H1 (cell line): ENCODE measurements around the gene CD46. TPM values are rescaled to one million over a fixed set of nuclear protein-coding genes. Genes with fewer than 3 reads are reported as not detected.

Source experiments
- CTCF ChIA-PET: fragments of 300-600 bp; sonication (Branson Sonifier 250); formaldehyde crosslinking; loops from one replicate; lab custom pipeline; 2021; ENCODE audit not compliant: partially characterized antibody; lab: Charles Lee
- POLR2A ChIA-PET: fragments of 300-600 bp; sonication (Branson Sonifier 250); formaldehyde crosslinking; loops from one replicate; lab custom pipeline; 2021; ENCODE audit warnings: inconsistent platforms; ENCODE audit not compliant: partially characterized antibody; lab: Charles Lee
- DNase-seq, 2 experiments: peaks; one replicate each; pipeline versions ENCODE4 v3.0.0 to v3.0.0-alpha.2; 2010 to 2022; ENCODE audit warnings: low spot score in 2 of 2, low read depth in 1 of 2, mixed read lengths in 1 of 2
- FAIRE-seq: peaks from 2 replicates; lab custom pipeline; 2011; peaks lifted over from hg19 to GRCh38; lab: Jason Lieb, UNC
- H2AFZ ChIP-seq: 2 replicates; pipeline ENCODE4 v1.8.1; 2012; ENCODE audit warnings: low read length, inconsistent platforms
- H2AK5ac ChIP-seq: 2 replicates; pipeline ENCODE4 v1.6.1; 2013; ENCODE audit warnings: low read depth, low read length
- H2BK120ac ChIP-seq: replicated peaks from 2 replicates; pipeline ENCODE3; 2013; ENCODE audit warnings: low read depth, low read length, inconsistent platforms
- H2BK12ac ChIP-seq: 2 replicates; pipeline ENCODE4 v1.6.1; 2013; ENCODE audit warnings: low read depth, low read length
- H2BK15ac ChIP-seq: 2 replicates; pipeline ENCODE4 v1.6.1; 2013; ENCODE audit warnings: low read length
- H2BK20ac ChIP-seq: 2 replicates; pipeline ENCODE4 v1.6.1; 2013; ENCODE audit warnings: low read length
- H2BK5ac ChIP-seq: 2 replicates; pipeline ENCODE4 v1.6.1; 2013; ENCODE audit warnings: low read depth, low read length
- H3K14ac ChIP-seq: 2 replicates; pipeline ENCODE4 v1.6.1; 2013; ENCODE audit warnings: inconsistent platforms; ENCODE audit not compliant: insufficient read length
- H3K18ac ChIP-seq: 2 replicates; pipeline ENCODE4 v1.6.1; 2013; ENCODE audit warnings: low read length; ENCODE audit errors: extremely low read depth
- H3K23ac ChIP-seq: 2 replicates; pipeline ENCODE4 v1.6.1; 2013; ENCODE audit warnings: inconsistent platforms; ENCODE audit not compliant: insufficient read length
- H3K23me2 ChIP-seq: 2 replicates; pipeline ENCODE4 v1.6.1; 2013; ENCODE audit warnings: low read depth, low read length
- H3K27ac ChIP-seq: 2 replicates; pipeline ENCODE4 v1.6.1; 2011; ENCODE audit warnings: low read depth, low read length, inconsistent platforms
- H3K27me3 ChIP-seq, 4 experiments: replicated peaks in 1 of 4; 1 replicate in 1 of 4; 2 replicates in 3 of 4; pipeline versions ENCODE4 v1.6.1 to v1.8.1; 2011 to 2013; ENCODE audit warnings: low read length in 3 of 4, mild to moderate bottlenecking in 3 of 4, inconsistent platforms in 2 of 4, mixed read lengths in 2 of 4, moderate library complexity in 1 of 4; ENCODE audit not compliant: control insufficient read depth in 3 of 4, insufficient read depth in 3 of 4; ENCODE audit errors: extremely low read depth in 1 of 4
- H3K36me3 ChIP-seq, 4 experiments: 2 replicates each; pipeline versions ENCODE4 v1.6.1 to v1.8.1; 2011 to 2013; ENCODE audit warnings: mild to moderate bottlenecking in 4 of 4, low read length in 3 of 4, moderate library complexity in 2 of 4, control low read depth in 1 of 4, inconsistent platforms in 1 of 4; ENCODE audit not compliant: insufficient read depth in 4 of 4, control insufficient read depth in 2 of 4
- H3K4ac ChIP-seq: replicated peaks from 2 replicates; pipeline ENCODE3; 2013; ENCODE audit warnings: low read length, low read depth, mixed read lengths, inconsistent platforms; ENCODE audit not compliant: insufficient read length
- H3K4me1 ChIP-seq, 4 experiments: replicated peaks in 1 of 4; 1 replicate in 1 of 4; 2 replicates in 3 of 4; pipeline versions ENCODE4 v1.6.1 to v1.8.1; 2011 to 2013; ENCODE audit warnings: low read length in 3 of 4, inconsistent platforms in 2 of 4, mixed read lengths in 1 of 4; ENCODE audit not compliant: insufficient read depth in 4 of 4, control insufficient read depth in 3 of 4
- H3K4me2 ChIP-seq, 2 experiments: 2 replicates each; pipeline versions ENCODE4 v1.6.1 to v1.8.1; 2011 to 2013; ENCODE audit warnings: low read depth in 2 of 2, low read length in 2 of 2, control low read depth in 1 of 2, inconsistent platforms in 1 of 2, mild to moderate bottlenecking in 1 of 2; ENCODE audit not compliant: insufficient read depth in 1 of 2
- H3K4me3 ChIP-seq, 4 experiments: fragments of 200-600, 300-600 bp in 1 of 4; sonication (generic), shearing (Covaris generic), sonication (Bioruptor Twin) in 1 of 4; 2 replicates each; pipeline versions ENCODE4 v1.5.1 to v1.8.1; 2011 to 2016; ENCODE audit warnings: low read length in 4 of 4, low read depth in 3 of 4, control low read depth in 2 of 4, inconsistent platforms in 2 of 4, mild to moderate bottlenecking in 2 of 4, mixed read lengths in 1 of 4, moderate library complexity in 1 of 4; ENCODE audit not compliant: insufficient read depth in 2 of 4; ENCODE audit errors: extremely low read depth in 1 of 4
- H3K56ac ChIP-seq: replicated peaks from 2 replicates; pipeline ENCODE3; 2013; ENCODE audit warnings: low read depth, mild to moderate bottlenecking, mixed read lengths, low read length, inconsistent platforms; ENCODE audit not compliant: insufficient read length
- H3K79me1 ChIP-seq: 2 replicates; pipeline ENCODE4 v1.6.1; 2013; ENCODE audit warnings: low read depth, low read length, control low read depth
- H3K79me2 ChIP-seq, 2 experiments: 2 replicates each; pipeline versions ENCODE4 v1.6.1 to v1.8.1; 2012 to 2013; ENCODE audit warnings: low read length in 2 of 2, mild to moderate bottlenecking in 2 of 2, inconsistent platforms in 1 of 2; ENCODE audit not compliant: insufficient read depth in 2 of 2, control insufficient read depth in 1 of 2
- H3K9ac ChIP-seq, 4 experiments: replicated peaks in 1 of 4; 1 replicate in 1 of 4; 2 replicates in 3 of 4; pipeline versions ENCODE4 v1.6.1 to v1.8.1; 2011 to 2013; ENCODE audit warnings: low read depth in 3 of 4, low read length in 3 of 4, control low read depth in 2 of 4, mild to moderate bottlenecking in 2 of 4, moderate library complexity in 2 of 4, inconsistent platforms in 1 of 4; ENCODE audit errors: extremely low read depth in 1 of 4
- H3K9me3 ChIP-seq, 2 experiments: 2 replicates each; pipeline versions ENCODE4 v1.6.1 to v1.8.1; 2012 to 2013; ENCODE audit warnings: mild to moderate bottlenecking in 2 of 2, moderate library complexity in 2 of 2, control low read depth in 1 of 2, inconsistent platforms in 1 of 2, low read depth in 1 of 2, low read length in 1 of 2, mixed read lengths in 1 of 2; ENCODE audit not compliant: insufficient read depth in 2 of 2
- H4K20me1 ChIP-seq, 2 experiments: replicated peaks in 1 of 2; 2 replicates each; pipeline versions ENCODE3 to v1.8.1; 2011 to 2013; ENCODE audit warnings: inconsistent platforms in 2 of 2, low read length in 2 of 2, mild to moderate bottlenecking in 1 of 2; ENCODE audit not compliant: insufficient read depth in 2 of 2, control insufficient read depth in 1 of 2
- H4K5ac ChIP-seq: 2 replicates; pipeline ENCODE4 v1.6.1; 2013; ENCODE audit warnings: low read length, low read depth, mixed read lengths, inconsistent platforms; ENCODE audit not compliant: insufficient read length
- H4K8ac ChIP-seq: 2 replicates; pipeline ENCODE4 v1.8.0; 2013; ENCODE audit warnings: mild to moderate bottlenecking, moderate library complexity, low read length, inconsistent platforms; ENCODE audit not compliant: insufficient read depth; ENCODE audit errors: extremely low read depth
- H4K91ac ChIP-seq: replicated peaks from 2 replicates; pipeline ENCODE3; 2013; ENCODE audit warnings: low read length, mixed read lengths, inconsistent platforms; ENCODE audit not compliant: insufficient read length
- BACH1 ChIP-seq: IDR thresholded peaks from 2 replicates; pipeline ENCODE4 v1.6.1; 2012; ENCODE audit warnings: low read length, improper control_type of control experiment
- CTCF ChIP-seq, 3 experiments: IDR thresholded peaks; 1 replicate in 2 of 3; 2 replicates in 1 of 3; pipeline versions ENCODE4 v1.5.1 to v1.6.1; 2011; ENCODE audit warnings: low read length in 3 of 3, mild to moderate bottlenecking in 3 of 3, inconsistent platforms in 2 of 3, low read depth in 1 of 3, moderate library complexity in 1 of 3; ENCODE audit not compliant: insufficient read depth in 1 of 3; ENCODE audit errors: control extremely low read depth in 1 of 3
- JUND ChIP-seq: IDR thresholded peaks from 2 replicates; pipeline ENCODE4 v1.6.1; 2011; ENCODE audit warnings: mild to moderate bottlenecking, improper control_type of control experiment, low read length
- NRF1 ChIP-seq: IDR thresholded peaks from 2 replicates; pipeline ENCODE4 v1.6.1; 2011; ENCODE audit warnings: mild to moderate bottlenecking, low read depth, low read length, improper control_type of control experiment
- POLR2AphosphoS5 ChIP-seq: IDR thresholded peaks from 2 replicates; pipeline ENCODE4 v1.6.1; 2011; ENCODE audit warnings: low read depth, low read length
- RAD21 ChIP-seq, 2 experiments: IDR thresholded peaks in 1 of 2; conservative IDR thresholded peaks in 1 of 2; 2 replicates each; pipeline ENCODE4 v1.6.1; 2011; ENCODE audit warnings: low read depth in 2 of 2, low read length in 2 of 2, improper control_type of control experiment in 1 of 2, inconsistent platforms in 1 of 2, mild to moderate bottlenecking in 1 of 2, moderate library complexity in 1 of 2
- TAF1 ChIP-seq: IDR thresholded peaks from 2 replicates; pipeline ENCODE4 v1.6.1; 2011; ENCODE audit warnings: mild to moderate bottlenecking, low read depth, low read length
- WGBS, 2 experiments: shearing (Covaris generic) in 1 of 2; methylation state at CpG; one replicate each; pipeline versions ENCODE4 v1.1.6 to v1.1.7; 2013 to 2015; ENCODE audit warnings: low lambda C conversion rate in 2 of 2, mixed read lengths in 2 of 2, inconsistent platforms in 1 of 2, low coverage in 1 of 2, missing lambda C conversion rate in 1 of 2; ENCODE audit not compliant: insufficient replicate concordance in 2 of 2, insufficient coverage in 1 of 2, insufficient read length in 1 of 2; ENCODE audit errors: extremely low coverage in 1 of 2, missing lambda C conversion rate in 1 of 2; 5-methylcytosine and 5-hydroxymethylcytosine counted together
- polyA plus RNA-seq, 7 experiments: library from polyadenylated mRNA; depleted of rRNA in 3 of 7; stranded (reverse) in 5 of 7; unstranded in 2 of 7; fragments of >200 nt in 5 of 7; fragments of 200-250 nt in 2 of 7; gene quantifications; 1 replicate in 5 of 7; 2 replicates in 1 of 7; 4 replicates in 1 of 7; pipeline versions ENCODE4 v1.2.1 to v1.2.3, GENCODE V29; 2011 to 2013; ENCODE audit warnings: missing spikeins in 2 of 7, mixed read lengths in 2 of 7
- total RNA-seq: library from RNA; stranded (reverse); fragmentation: NEBNext Ultra II Directional; extraction: Animal tissue kit (Norgen Biotek cat#: 25700); gene quantifications from 2 replicates; pipeline ENCODE4 v1.2.1, GENCODE V29; 2021

Gene CD46
- total and polyA plus RNA-seq, 2 of the 8 experiments (the other 6 are each of a cell fraction or from before 2014, with no cell fraction given), result 60.9 to 113 TPM

- peaks cover 6 to 21% (median 14%) of the 10 kb centered on the region in 4 experiments; a peak in 6 of 8 replicates for H3K36me3 ChIP-seq
- no peak overlapping the region for H2BK20ac ChIP-seq
- no peak overlapping the region for H4K5ac ChIP-seq
- TF ChIP-seq POLR2AphosphoS5 (peak; percentile 48; the same call in 1 of the 2 replicates), CTCF (IDR thresholded peaks at IDR 0.05; ENCODE audit: control extremely low read depth in 1 of 3, insufficient read depth in 1 of 3, low read depth in 1 of 3, low read length in 3 of 3) (peak; percentile 41 to 83 (median 72)), JUND (peak; percentile 87), RAD21 (IDR thresholded peaks at IDR 0.05 in 1 of 2, conservative IDR thresholded peaks at IDR 0.05 in 1 of 2; ENCODE audit: low read depth in 2 of 2, low read length in 2 of 2) (peak; percentile 69 to 72), TAF1 (no peak), BACH1 (peak; percentile 25; the same call in 1 of the 2 replicates), NRF1 (no peak)
- no peak overlapping the region for H4K8ac ChIP-seq
- H3K4ac ChIP-seq, result no peak overlapping the region
- H2AFZ ChIP-seq, result no peak overlapping the region
- H3K4me3 ChIP-seq, result no peak overlapping the region
- H3K27me3 ChIP-seq, result no peaks in the 10 kb centered on the region
- POLR2A ChIA-PET, result interaction anchor here (0.6 to 1.8 kb wide), 11 partner anchors 8 to 325 kb away, joined by 3 to 8 read pairs (median 3); partner anchors contain the start of gene CD46
- no peak overlapping the region for H2BK15ac ChIP-seq
- WGBS, 2 experiments, result 37% methylated on average over 5 of the region's 7 CpGs; no CpG with 5 or more reads in 1 of the 2 experiments
- H3K23me2 ChIP-seq, result no peaks in the 10 kb centered on the region
- no peak overlapping the region for H3K18ac ChIP-seq
- peak; percentile 75 for FAIRE-seq
- no peak overlapping the region for H3K56ac ChIP-seq
- H4K20me1 ChIP-seq, result peaks cover 1 to 4% of the 10 kb centered on the region in 2 experiments
- H3K14ac ChIP-seq, result no peak overlapping the region
- H3K9ac ChIP-seq, result no peak overlapping the region
- H2BK5ac ChIP-seq, result no peak overlapping the region
- no peak overlapping the region for H2AK5ac ChIP-seq
- no peak overlapping the region for H4K91ac ChIP-seq
- no peaks in the 10 kb centered on the region for H3K9me3 ChIP-seq
- CTCF ChIA-PET, result interaction anchor here (0.5 to 3.6 kb wide), 48 partner anchors 8 to 1758 kb away, joined by 3 to 22 read pairs (median 4); no protein-coding TSS in a partner anchor
- H2BK12ac ChIP-seq, result no peak overlapping the region
- H3K79me2 ChIP-seq, result no peaks in the 10 kb centered on the region
- no peak overlapping the region for H3K23ac ChIP-seq
- peaks cover 0 to 2% (median 0%) of the 10 kb centered on the region in 4 experiments; a peak in 1 of 7 replicates for H3K4me1 ChIP-seq
- H3K79me1 ChIP-seq, result no peaks in the 10 kb centered on the region
- H3K27ac ChIP-seq, result no peak overlapping the region
- no peak overlapping the region for H3K4me2 ChIP-seq
- no peak overlapping the region for H2BK120ac ChIP-seq
- peak; percentile 31 to 78 for DNase-seq
Observed at GRCh38 chr1:207797229-207797973, 45.5 kb downstream of the CD46 start.
